Panc1 (cell line): Measurements from ENCODE around the gene GJD4. TPM values are rescaled to one million over a fixed set of nuclear protein-coding genes. Genes with fewer than 3 reads are reported as not detected.

ENCODE experiments used
- ATAC-seq: fragments of 200-7000 bp; cut with Tn5 transposase; 2 replicates; pipeline ENCODE4 v1.9.1; 2020; ENCODE audit warnings: mild to moderate bottlenecking, moderate library complexity
- BruUV-seq: library from RNA; stranded (reverse); fragments of 400-500 nt; replicated peaks from 2 replicates; lab custom pipeline; 2021; lab: Mats Ljungman, UMichigan
- CTCF ChIA-PET: fragments of 300-600 bp; sonication (Branson Sonifier 250); formaldehyde crosslinking; loops from one replicate; lab custom pipeline; 2022; ENCODE audit warnings: antibody characterized with exemption; lab: Charles Lee
- POLR2A ChIA-PET: fragments of 300-600 bp; sonication (Branson Sonifier 250); formaldehyde crosslinking; loops from one replicate; lab custom pipeline; 2022; ENCODE audit warnings: antibody characterized with exemption; lab: Charles Lee
- DNase-seq: peaks from one replicate; pipeline ENCODE4 v3.0.0-alpha.2; 2010; ENCODE audit warnings: low read depth, low spot score
- H3K27ac ChIP-seq: 2 replicates; pipeline ENCODE4 v1.5.1; 2011; ENCODE audit warnings: mild to moderate bottlenecking, low read length, inconsistent platforms
- H3K27me3 ChIP-seq: fragments of 200-500 bp; sonication (Bioruptor generic); 2 replicates; pipeline ENCODE4 v1.6.0; 2014; ENCODE audit warnings: low read length, inconsistent platforms; ENCODE audit not compliant: control insufficient read depth, insufficient read depth
- H3K36me3 ChIP-seq: fragments of 200-500 bp; sonication (Bioruptor generic); 2 replicates; pipeline ENCODE4 v1.5.1; 2014; ENCODE audit warnings: inconsistent platforms, mild to moderate bottlenecking, low read length, moderate library complexity; ENCODE audit not compliant: control insufficient read depth, insufficient read depth
- H3K4me1 ChIP-seq: 2 replicates; pipeline ENCODE4 v1.5.1; 2011; ENCODE audit warnings: inconsistent platforms, mild to moderate bottlenecking, low read length, moderate library complexity; ENCODE audit not compliant: control insufficient read depth, insufficient read depth
- H3K4me3 ChIP-seq, 2 experiments: 2 replicates each; pipeline ENCODE4 v1.5.1; 2011 to 2012; ENCODE audit warnings: low read depth in 2 of 2, low read length in 2 of 2, mild to moderate bottlenecking in 2 of 2, inconsistent platforms in 1 of 2, moderate library complexity in 1 of 2
- H3K9me3 ChIP-seq: fragments of 200-500 bp; sonication (Bioruptor generic); 2 replicates; pipeline ENCODE4 v1.5.1; 2014; ENCODE audit warnings: low read depth, mild to moderate bottlenecking, inconsistent platforms, low read length, moderate library complexity; ENCODE audit not compliant: control insufficient read depth, insufficient read depth
- POLR2AphosphoS5 ChIP-seq: IDR thresholded peaks from 2 replicates; pipeline ENCODE4 v1.6.1; 2012; ENCODE audit warnings: mild to moderate bottlenecking, low read depth, low read length, moderate library complexity
- in situ Hi-C: cut with HindIII; loops from 2 replicates; pipeline ENCODE4 v1.10.0; 2016; ENCODE audit warnings: low sequenced_read_pairs, low pct_unique_long_range_greater_than_20kb
- intact Hi-C: fragments of 100-400 bp; cut with micrococcal nuclease; formaldehyde crosslinking; loops from one replicate; pipeline ENCODE4 v1.10.0; 2022; ENCODE audit not compliant: unreplicated experiment
- total RNA-seq: library from RNA; stranded (reverse); gene quantifications from one replicate; pipeline ENCODE4 v1.2.1, GENCODE V29; 2021; ENCODE audit not compliant: unreplicated experiment
- TF ChIP-seq, protein P1 (sequence below), 2 experiments: IDR thresholded peaks; 2 replicates each; pipeline ENCODE4 v1.6.1; 2011 to 2012; ENCODE audit warnings: low read depth in 2 of 2, control low read depth in 1 of 2, low read length in 1 of 2, mild to moderate bottlenecking in 1 of 2, moderate library complexity in 1 of 2; ENCODE audit not compliant: insufficient read depth in 1 of 2
- TF ChIP-seq, protein P2 (sequence below): fragments of 450-650 bp; IDR thresholded peaks from 2 replicates; pipeline ENCODE4 v1.5.1; 2017; ENCODE audit warnings: mild to moderate bottlenecking

Gene GJD4
- total RNA-seq, 1 experiment from 2014 or later, result not detected

DNA sequence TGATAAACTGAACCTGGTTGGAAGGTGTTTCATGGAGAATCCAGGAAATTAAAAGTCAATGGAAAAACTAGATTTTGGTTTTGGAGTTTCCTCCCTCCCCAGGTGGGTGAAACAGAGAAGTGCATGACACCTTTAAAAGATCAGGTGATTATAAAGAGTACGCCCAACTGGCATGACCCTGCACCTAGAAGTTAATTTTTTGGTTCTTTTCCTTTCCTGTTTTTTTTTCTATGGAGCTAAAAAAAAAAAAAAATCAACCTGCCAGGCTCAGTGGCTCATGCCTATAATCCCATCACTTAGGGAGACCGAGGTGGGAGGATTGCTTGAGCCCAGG lies 7.9 kb downstream of the GJD4 start:
- in situ Hi-C loops, result no loop called here
- intact Hi-C loops, result no loop called here
- H3K27ac ChIP-seq, result no peak overlapping the region
- ChIA-PET POLR2A (no interaction called here), CTCF (interaction anchor here (0.6 to 1.0 kb wide), 2 partner anchors 1160 to 1876 kb away, joined by 3 to 4 read pairs; no protein-coding TSS in a partner anchor)
- H3K4me1 ChIP-seq, result no peaks in the 10 kb centered on the region
- no peak for ATAC-seq
- TF ChIP-seq, protein P1, sequence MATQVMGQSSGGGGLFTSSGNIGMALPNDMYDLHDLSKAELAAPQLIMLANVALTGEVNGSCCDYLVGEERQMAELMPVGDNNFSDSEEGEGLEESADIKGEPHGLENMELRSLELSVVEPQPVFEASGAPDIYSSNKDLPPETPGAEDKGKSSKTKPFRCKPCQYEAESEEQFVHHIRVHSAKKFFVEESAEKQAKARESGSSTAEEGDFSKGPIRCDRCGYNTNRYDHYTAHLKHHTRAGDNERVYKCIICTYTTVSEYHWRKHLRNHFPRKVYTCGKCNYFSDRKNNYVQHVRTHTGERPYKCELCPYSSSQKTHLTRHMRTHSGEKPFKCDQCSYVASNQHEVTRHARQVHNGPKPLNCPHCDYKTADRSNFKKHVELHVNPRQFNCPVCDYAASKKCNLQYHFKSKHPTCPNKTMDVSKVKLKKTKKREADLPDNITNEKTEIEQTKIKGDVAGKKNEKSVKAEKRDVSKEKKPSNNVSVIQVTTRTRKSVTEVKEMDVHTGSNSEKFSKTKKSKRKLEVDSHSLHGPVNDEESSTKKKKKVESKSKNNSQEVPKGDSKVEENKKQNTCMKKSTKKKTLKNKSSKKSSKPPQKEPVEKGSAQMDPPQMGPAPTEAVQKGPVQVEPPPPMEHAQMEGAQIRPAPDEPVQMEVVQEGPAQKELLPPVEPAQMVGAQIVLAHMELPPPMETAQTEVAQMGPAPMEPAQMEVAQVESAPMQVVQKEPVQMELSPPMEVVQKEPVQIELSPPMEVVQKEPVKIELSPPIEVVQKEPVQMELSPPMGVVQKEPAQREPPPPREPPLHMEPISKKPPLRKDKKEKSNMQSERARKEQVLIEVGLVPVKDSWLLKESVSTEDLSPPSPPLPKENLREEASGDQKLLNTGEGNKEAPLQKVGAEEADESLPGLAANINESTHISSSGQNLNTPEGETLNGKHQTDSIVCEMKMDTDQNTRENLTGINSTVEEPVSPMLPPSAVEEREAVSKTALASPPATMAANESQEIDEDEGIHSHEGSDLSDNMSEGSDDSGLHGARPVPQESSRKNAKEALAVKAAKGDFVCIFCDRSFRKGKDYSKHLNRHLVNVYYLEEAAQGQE (IDR thresholded peaks at IDR 0.05; ENCODE audit: insufficient read depth in 1 of 2, low read depth in 2 of 2, low read length in 1 of 2), result no peak
- H3K36me3 ChIP-seq, result no peaks in the 10 kb centered on the region
- H3K9me3 ChIP-seq, result no peaks in the 10 kb centered on the region
- no TSS peak for BruUV-seq
- no peak overlapping the region for H3K4me3 ChIP-seq
- H3K27me3 ChIP-seq, result no peaks in the 10 kb centered on the region; the same call in none of the 2 replicates
- no peak for DNase-seq

DNA sequence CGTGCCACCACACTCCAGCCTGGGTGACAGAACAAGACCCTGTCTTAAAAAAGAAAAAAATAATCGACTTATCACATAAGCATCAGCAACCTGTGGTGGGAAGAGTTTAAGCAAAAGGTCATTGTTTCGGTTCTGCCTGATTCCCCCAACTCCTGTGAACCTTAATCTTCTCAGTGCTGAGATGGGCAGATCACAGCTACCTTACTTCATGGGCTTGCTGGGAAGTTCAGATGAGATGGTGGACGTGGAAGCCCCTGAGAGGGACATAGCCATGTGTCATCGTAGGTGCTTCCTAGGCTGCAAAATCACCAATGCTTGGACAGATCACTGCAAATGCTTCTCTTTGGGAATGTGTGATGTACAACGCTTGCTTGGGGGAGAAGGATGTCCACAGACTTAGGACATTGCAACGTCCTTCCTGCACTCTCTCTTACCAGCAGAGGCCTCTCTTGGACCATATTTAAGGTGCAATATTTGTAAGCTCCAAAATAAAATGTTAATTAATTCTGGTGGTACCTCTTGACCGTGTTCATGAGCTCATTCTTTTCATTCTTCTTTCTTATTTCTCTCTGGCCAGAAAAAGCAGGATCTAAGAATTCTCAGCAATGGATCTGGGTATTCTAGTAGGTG lies 8.6 kb downstream of the GJD4 start:
- no peak overlapping the region for H3K4me3 ChIP-seq
- no peak overlapping the region for H3K27ac ChIP-seq
- no TSS peak for BruUV-seq
- TF ChIP-seq, protein P2, sequence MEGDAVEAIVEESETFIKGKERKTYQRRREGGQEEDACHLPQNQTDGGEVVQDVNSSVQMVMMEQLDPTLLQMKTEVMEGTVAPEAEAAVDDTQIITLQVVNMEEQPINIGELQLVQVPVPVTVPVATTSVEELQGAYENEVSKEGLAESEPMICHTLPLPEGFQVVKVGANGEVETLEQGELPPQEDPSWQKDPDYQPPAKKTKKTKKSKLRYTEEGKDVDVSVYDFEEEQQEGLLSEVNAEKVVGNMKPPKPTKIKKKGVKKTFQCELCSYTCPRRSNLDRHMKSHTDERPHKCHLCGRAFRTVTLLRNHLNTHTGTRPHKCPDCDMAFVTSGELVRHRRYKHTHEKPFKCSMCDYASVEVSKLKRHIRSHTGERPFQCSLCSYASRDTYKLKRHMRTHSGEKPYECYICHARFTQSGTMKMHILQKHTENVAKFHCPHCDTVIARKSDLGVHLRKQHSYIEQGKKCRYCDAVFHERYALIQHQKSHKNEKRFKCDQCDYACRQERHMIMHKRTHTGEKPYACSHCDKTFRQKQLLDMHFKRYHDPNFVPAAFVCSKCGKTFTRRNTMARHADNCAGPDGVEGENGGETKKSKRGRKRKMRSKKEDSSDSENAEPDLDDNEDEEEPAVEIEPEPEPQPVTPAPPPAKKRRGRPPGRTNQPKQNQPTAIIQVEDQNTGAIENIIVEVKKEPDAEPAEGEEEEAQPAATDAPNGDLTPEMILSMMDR, result peak; percentile 50
- TF ChIP-seq POLR2AphosphoS5, result no peak
- no peaks in the 10 kb centered on the region for H3K4me1 ChIP-seq
- ChIA-PET POLR2A (no interaction called here), CTCF (interaction anchor here (0.6 to 1.0 kb wide), 3 partner anchors 278 to 1875 kb away, joined by 3 to 4 read pairs (median 3); no protein-coding TSS in a partner anchor)
- H3K27me3 ChIP-seq, result no peaks in the 10 kb centered on the region; the same call in none of the 2 replicates
- intact Hi-C loops, result no loop called here
- ATAC-seq, result no peak
- in situ Hi-C loops, result no loop called here
- no peaks in the 10 kb centered on the region for H3K9me3 ChIP-seq
- DNase-seq, result no peak
- H3K36me3 ChIP-seq, result no peaks in the 10 kb centered on the region

DNA sequence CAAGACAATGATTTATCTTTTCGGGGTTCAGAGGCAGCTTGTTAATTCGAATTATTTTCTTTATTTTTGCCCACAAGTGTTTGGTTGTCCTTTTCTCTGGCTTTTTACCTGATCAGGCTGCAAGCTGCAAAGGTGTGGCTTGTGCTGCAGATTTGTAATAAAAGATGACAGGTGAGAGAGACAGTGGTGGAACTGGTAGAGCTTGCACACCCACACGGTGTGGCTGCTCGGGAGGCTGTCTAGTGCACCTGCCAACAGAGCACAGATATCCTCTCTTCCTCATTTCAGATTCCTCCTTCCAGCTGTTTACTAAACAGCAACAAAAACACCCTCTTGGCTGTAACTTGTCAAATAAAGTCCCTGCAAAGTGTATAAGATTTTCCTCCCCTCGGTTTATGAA lies 9.2 kb downstream of the GJD4 start:
- intact Hi-C loops, result no loop called here
- CTCF ChIA-PET, result interaction anchor here (0.9 kb wide), 1 partner anchor 278 kb away, joined by 3 read pairs; no protein-coding TSS in a partner anchor
- TF ChIP-seq, protein P1 (IDR thresholded peaks at IDR 0.05; ENCODE audit: insufficient read depth in 1 of 2, low read depth in 2 of 2, low read length in 1 of 2), result no peak
- TF ChIP-seq POLR2AphosphoS5, result no peak
- ATAC-seq (no peak), DNase-seq (no peak)
- Histone ChIP-seq H3K4me1 (no peaks in the 10 kb centered on the region), H3K27me3 (no peaks in the 10 kb centered on the region), H3K9me3 (no peaks in the 10 kb centered on the region), H3K4me3 (no peak overlapping the region), H3K27ac (no peak overlapping the region), H3K36me3 (no peaks in the 10 kb centered on the region)
- in situ Hi-C loops, result no loop called here
- BruUV-seq, result no TSS peak
- POLR2A ChIA-PET, result no interaction called here
